Measurements from ENCODE around the gene SNHG17.
"Not testable (repeated sequence)": the region's sequence is repeated elsewhere in the genome, so short reads cannot be mapped to it uniquely, and the experiment has no call there.

GRCh38 chr20:38395751-38396395, 39.3 kb downstream of the SNHG17 start:
- TF ChIP-seq CTCF (IDR thresholded peaks at IDR 0.05 in 4 of 5, conservative IDR thresholded peaks at IDR 0.05 in 1 of 5); POLR2A (IDR thresholded peaks at IDR 0.05): not testable (repeated sequence)

Measured in gastrocnemius medialis (tissue), 4 donors.